NCI-H187 treated with DMSO at 0.1 percent for 48 hours (cell line): Measurements from ENCODE around the gene UPP2.

Experiments
- DNase-seq: peaks from one replicate; lab custom pipeline; 2025; lab: John Stamatoyannopoulos, UW

Gene UPP2

GRCh38 chr2:158142165-158142564 is 40.5 kb downstream of the UPP2 start:
- DNase-seq: no peak

- DNase-seq: no peak
These were observed 41.1 kb downstream of the UPP2 start for GRCh38 chr2:158142568-158143332.

DNA sequence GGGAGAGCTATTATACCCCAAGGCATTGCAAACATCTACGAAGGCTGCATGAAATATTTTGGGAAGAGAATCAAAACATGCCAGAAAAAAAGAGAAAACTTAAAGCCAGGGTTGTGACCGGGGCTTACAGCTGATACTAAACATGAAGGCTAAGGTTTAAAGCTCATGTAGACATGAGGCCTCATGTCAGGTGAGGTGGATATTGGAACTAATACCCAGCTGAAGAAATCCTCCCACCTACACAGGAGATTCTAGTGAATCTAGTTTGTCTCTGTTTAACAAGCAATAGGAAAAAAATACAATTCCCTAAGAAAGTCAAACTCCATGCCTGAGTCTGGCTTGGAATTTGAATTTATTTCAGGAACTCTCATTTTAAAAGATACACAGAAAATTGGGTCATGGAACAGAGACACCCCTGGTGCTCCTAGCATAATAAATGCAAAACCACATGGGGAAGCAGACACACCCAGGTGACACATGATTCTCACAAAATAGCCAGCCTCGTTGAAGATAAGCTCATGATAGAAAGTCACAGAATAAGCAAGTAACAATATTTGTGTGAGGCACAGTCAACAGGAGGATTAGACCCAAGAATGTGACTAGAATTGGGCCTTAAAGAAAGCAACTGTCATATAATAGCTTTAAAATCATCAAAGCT is 42.2 kb downstream of the UPP2 start:
- DNase-seq: no peak

DNA sequence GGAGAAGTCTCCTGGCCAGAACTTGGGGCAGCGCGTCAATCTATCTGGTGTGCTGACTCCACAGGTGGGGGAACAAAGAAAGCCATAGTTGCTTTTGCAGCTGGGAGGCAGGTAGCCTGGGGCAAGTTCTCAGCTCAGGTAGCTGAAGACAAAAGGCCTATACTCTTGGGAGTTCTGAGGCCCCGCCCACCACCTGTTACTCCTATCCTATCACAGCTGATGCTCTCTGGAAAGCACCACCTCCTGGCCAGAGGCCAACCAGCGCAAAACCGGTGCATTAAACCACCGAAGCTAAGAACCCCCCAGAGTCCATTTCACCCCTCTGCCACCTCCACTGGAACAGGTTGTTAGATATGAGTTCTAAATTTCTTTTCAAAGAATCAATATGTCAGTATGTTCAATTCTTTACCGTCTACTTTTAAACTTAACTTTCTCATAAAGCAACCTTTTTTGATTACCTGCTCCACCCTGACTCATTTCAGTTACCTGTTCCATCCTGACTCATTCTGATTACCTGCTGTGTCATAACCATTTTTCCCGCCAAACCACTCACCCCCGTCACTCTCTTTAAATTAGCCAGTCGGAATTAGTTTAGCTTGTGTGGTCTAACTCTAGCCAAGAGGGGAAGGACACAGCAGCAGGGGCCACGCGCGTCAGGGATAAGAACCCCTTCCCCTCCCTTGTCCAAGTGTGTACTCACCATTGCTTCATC is 43.4 kb downstream of the UPP2 start:
- DNase-seq: no peak

- DNase-seq: no peak
These were observed 51.8 kb downstream of the UPP2 start for GRCh38 chr2:158153270-158154015.

DNA sequence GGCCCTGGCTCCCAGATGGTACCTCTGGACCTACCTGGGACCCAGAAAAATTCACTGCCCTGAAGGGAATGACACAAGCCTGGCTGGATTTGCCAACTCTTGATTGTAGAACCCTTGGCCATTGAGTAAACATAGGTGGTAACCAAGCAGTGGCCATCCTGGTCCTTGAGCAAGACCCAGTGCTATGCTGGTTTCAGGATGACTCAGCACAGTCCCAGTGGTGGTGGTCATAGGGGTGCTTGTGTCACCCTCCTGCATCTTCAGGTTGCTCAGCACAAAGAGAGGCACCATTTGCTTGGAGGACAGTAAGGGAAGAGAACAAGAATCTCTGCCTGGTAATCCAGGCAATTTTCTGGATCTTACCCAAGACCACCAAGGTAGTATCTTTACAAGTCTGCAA is 52.9 kb downstream of the UPP2 start:
- no peak for DNase-seq

DNA sequence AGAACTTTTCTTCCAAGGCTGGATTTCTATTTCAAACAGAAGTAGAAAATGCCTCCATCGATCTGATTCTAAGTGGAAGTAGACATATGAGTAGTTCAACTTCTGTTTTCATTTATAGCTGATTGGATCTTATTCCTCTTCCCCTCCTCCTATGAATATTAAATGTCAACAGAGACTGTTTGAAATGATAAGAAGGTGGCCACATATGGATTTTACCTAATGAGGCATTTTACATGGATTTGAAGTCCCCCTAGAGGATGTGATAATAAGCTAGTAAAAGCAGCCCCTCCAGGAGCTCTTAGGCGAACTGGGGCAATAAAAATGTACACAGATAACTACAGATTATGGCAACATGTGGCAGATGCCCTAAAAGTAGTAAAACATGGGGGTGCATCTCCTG is 71.0 kb downstream of the UPP2 start:
- no peak for DNase-seq

- no peak for DNase-seq
These were observed 72.8 kb downstream of the UPP2 start for GRCh38 chr2:158174495-158174894.

DNA sequence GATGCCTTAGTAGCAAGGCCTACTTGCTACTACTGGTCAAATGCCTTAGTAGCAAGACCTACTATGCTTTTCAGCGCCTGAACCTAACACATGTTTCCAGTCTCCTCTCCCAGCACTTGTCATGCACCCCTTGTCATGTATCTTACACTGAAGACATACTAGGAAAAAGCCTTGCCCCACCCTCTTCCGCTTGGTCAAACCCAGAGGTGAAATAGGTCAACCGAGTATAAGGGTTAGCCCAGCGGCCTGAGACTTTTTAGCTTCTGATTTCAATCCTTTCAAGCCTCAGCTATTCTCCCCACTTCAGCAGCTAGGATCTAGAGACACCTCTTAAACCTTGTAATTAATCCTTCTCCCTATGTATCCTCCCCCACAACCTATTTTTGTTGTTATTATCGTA is 73.3 kb downstream of the UPP2 start:
- no peak for DNase-seq

- no peak for DNase-seq
These were observed 77.0 kb downstream of the UPP2 start for GRCh38 chr2:158178646-158179045.

GRCh38 chr2:158179660-158180059 is 78.0 kb downstream of the UPP2 start:
- DNase-seq: no peak

DNA sequence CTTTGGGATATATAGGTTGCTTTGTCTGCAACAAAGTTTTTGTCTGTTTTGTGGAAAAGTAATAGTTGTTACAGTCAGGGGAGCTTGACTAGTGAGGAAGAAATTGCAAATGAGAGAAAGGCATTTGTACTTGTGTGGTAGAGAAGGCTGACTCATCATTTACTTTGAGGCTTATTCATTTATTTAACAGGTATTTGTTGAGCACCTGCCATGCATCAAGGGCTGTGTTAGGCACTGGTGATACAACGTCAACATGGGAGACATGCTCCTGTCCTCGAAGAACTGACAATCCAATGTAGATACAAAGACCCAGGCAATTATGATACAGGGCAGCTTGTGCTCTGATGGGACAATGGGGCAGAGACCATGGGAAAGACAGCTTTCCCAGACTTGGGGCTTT is 79.5 kb downstream of the UPP2 start:
- DNase-seq: no peak

- no peak for DNase-seq
These were observed 81.1 kb downstream of the UPP2 start for GRCh38 chr2:158182676-158183295.

DNA sequence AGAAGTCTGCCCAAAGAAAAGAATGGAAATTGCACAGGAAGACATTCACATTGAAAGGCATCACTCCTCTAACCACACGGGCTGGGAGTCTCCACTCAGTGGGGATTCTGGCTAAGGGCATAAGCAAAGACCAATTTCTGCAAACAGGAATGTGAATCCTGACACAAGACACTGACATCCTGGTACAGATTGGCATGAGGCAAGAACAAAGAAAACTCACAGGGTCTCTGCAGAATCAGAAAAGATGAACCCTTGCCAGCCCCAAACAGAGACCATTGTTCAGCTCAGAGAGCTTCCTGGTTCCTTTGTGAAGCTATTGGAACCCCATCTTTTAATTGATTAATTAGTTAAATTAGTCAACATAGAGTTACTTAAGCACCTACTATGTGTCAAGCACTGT is 82.3 kb downstream of the UPP2 start:
- no peak for DNase-seq

DNA sequence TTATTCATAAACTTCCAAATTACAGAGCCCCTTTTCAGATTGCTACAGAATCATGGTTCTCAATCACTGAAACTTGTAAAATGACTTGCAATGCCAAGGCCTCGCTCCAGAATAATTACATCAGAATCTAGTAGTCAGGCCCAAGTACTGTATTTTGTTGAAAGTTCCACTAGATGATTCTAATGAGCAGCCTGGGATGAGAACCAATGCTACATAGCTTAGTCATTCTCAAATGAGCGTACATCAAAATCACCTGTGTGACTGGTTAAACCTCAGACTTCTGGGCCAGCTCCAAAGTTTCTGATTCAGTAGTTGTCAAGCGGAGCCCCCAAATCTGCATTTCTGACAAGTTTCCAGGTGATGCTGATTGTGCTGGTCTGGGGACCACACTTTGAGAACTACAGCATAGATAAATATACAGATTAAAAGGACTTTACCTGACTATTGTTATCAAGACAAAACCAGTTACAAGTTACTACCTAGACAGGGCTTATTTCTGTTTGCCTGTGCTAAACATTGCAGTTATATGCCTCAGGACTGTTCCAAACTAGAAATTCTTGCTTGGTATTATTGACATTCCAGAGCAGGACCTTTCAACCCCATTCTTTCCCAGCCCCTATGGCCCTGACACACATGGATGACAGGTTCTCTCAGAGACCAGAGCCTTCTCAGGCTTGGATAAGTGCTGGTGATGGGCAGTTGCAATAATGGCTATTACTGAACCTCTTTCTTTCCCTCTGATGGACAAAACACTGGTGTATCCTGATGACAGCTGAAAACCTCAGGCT is 83.1 kb downstream of the UPP2 start:
- no peak for DNase-seq
